Measurements from ENCODE around the gene C11orf21. TPM values are rescaled to one million over a fixed set of nuclear protein-coding genes. Genes with fewer than 3 reads are reported as not detected.

C11orf21 gene
- total RNA-seq, 4 donors from 2014 or later = 0.39 to 2.4 (median 1.1) TPM

GRCh38 chr11:2293984-2294925 lies 7.5 kb downstream of the C11orf21 start:
- peak in 1 of 2 donors; percentile 5 for DNase-seq (ENCODE audit: low spot score in 2 of 2)
- Histone ChIP-seq H3K9me3 (no peaks in the 10 kb centered on the region), H3K4me1 (no peaks in the 10 kb centered on the region), H3K36me3 (no peaks in the 10 kb centered on the region), H3K27me3 (no peaks in the 10 kb centered on the region), H3K27ac (no peak overlapping the region), H3K4me3 (no peak overlapping the region)
- TF ChIP-seq CTCF (IDR thresholded peaks at IDR 0.05) = peak in 1 of 5 experiments; percentile 11
- TF ChIP-seq EP300 (IDR thresholded peaks at IDR 0.05) = no peak
- 82 to 85% methylated on average over 23 to 27 of the region's 27 CpGs for WGBS, 2 donors

- Histone ChIP-seq H3K9me3 (no peaks in the 10 kb centered on the region), H3K36me3 (no peaks in the 10 kb centered on the region), H3K4me1 (no peaks in the 10 kb centered on the region), H3K27me3 (no peaks in the 10 kb centered on the region), H3K4me3 (no peak overlapping the region), H3K27ac (no peak overlapping the region)
- TF ChIP-seq EP300 (IDR thresholded peaks at IDR 0.05) (no peak), POLR2A (IDR thresholded peaks at IDR 0.05) (no peak), CTCF (IDR thresholded peaks at IDR 0.05) (no peak)
- peak in 1 of 2 donors; percentile 3 for DNase-seq (ENCODE audit: low spot score in 2 of 2)
- 87 to 91% methylated on average over 20 of the region's 20 CpGs for whole genome bisulfite sequencing, 2 donors
These were observed 8.2 kb downstream of the C11orf21 start for GRCh38 chr11:2293531-2293971.

GRCh38 chr11:2290351-2290841 lies 11.3 kb downstream of the C11orf21 start:
- peaks cover 0 to 7% (median 0%) of the 10 kb centered on the region in 4 donors for H3K4me1 ChIP-seq
- no peaks in the 10 kb centered on the region for H3K36me3 ChIP-seq
- TF ChIP-seq POLR2A (IDR thresholded peaks at IDR 0.05) (no peak), EP300 (IDR thresholded peaks at IDR 0.05) (no peak), CTCF (IDR thresholded peaks at IDR 0.05) (no peak)
- H3K9me3 ChIP-seq = no peaks in the 10 kb centered on the region
- H3K4me3 ChIP-seq = no peak overlapping the region
- WGBS, 2 donors = 45 to 47% methylated on average over 9 to 10 of the region's 10 CpGs
- H3K27ac ChIP-seq = no peak overlapping the region
- no peak for DNase-seq (ENCODE audit: low spot score in 2 of 2)
- H3K27me3 ChIP-seq = peaks cover 0 to 4% of the 10 kb centered on the region in 2 donors

- 69 to 76% methylated on average over 10 of the region's 10 CpGs for WGBS, 2 donors
- TF ChIP-seq POLR2A (IDR thresholded peaks at IDR 0.05) (no peak), EP300 (IDR thresholded peaks at IDR 0.05) (no peak), CTCF (IDR thresholded peaks at IDR 0.05) (no peak)
- peaks cover 0 to 7% (median 0%) of the 10 kb centered on the region in 4 donors for H3K4me1 ChIP-seq
- H3K27me3 ChIP-seq = peaks cover 0 to 4% of the 10 kb centered on the region in 2 donors
- no peak overlapping the region for H3K4me3 ChIP-seq
- no peaks in the 10 kb centered on the region for H3K9me3 ChIP-seq
- H3K27ac ChIP-seq = no peak overlapping the region
- no peaks in the 10 kb centered on the region for H3K36me3 ChIP-seq
- no peak for DNase-seq (ENCODE audit: low spot score in 2 of 2)
These were observed 11.9 kb downstream of the C11orf21 start for GRCh38 chr11:2289859-2290258.

GRCh38 chr11:2289350-2289749 lies 12.4 kb downstream of the C11orf21 start:
- Histone ChIP-seq H3K4me1 (peaks cover 0 to 7% (median 0%) of the 10 kb centered on the region in 4 donors), H3K9me3 (no peaks in the 10 kb centered on the region), H3K4me3 (no peak overlapping the region), H3K36me3 (no peaks in the 10 kb centered on the region), H3K27me3 (peaks cover 0 to 4% of the 10 kb centered on the region in 2 donors), H3K27ac (no peak overlapping the region)
- 68 to 71% methylated on average over 6 of the region's 6 CpGs for WGBS, 2 donors
- no peak for TF ChIP-seq CTCF (IDR thresholded peaks at IDR 0.05)
- TF ChIP-seq EP300 (IDR thresholded peaks at IDR 0.05) = no peak
- TF ChIP-seq POLR2A (IDR thresholded peaks at IDR 0.05) = no peak
- peak in 1 of 2 donors; percentile 3 for DNase-seq (ENCODE audit: low spot score in 2 of 2)
